Left renal pelvis (tissue), 4 donors: Measurements from ENCODE around the gene LENG1. TPM values are rescaled to one million over a fixed set of nuclear protein-coding genes. Genes with fewer than 3 reads are reported as not detected.
"Not testable (repeated sequence)": the region's sequence is repeated elsewhere in the genome, so short reads cannot be mapped to it uniquely, and the experiment has no call there.

Experiments used
- DNase-seq, 4 donors: peaks; one replicate each; pipeline ENCODE4 v3.0.0-alpha.2; 2013; ENCODE audit warnings: low read depth in 4 of 4, low spot score in 3 of 4
- polyA plus RNA-seq, 4 donors: library from polyadenylated mRNA; unstranded; fragments of 120-200 nt; gene quantifications; one replicate each; pipeline ENCODE4 v1.2.1, GENCODE V29; 2013; ENCODE audit not compliant: insufficient read length in 4 of 4

Gene LENG1
- polyA plus RNA-seq: 10 to 100 TPM in 1 of 4 donors, 1 to 10 TPM in 3; 7.6 to 10.1 (median 8.6) TPM

- DNase-seq: peak; percentile 99 to 100 (median 100)
Measured at GRCh38 chr19:54159352-54160181, at the start of gene LENG1. Gene LENG1 (minus strand): TSS chr19:54159721. CDS start chr19:54159695, 26 bp downstream.

GRCh38 chr19:54208784-54209057 is 49.2 kb upstream of the LENG1 start:
- DNase-seq: no peak

GRCh38 chr19:54207983-54208783 is 48.7 kb upstream of the LENG1 start:
- DNase-seq: no peak

- no peak for DNase-seq
Measured at GRCh38 chr19:54207676-54207982, 48.1 kb upstream of the LENG1 start.

GRCh38 chr19:54207193-54207592 is 47.7 kb upstream of the LENG1 start:
- DNase-seq: not testable (repeated sequence)

GRCh38 chr19:54206831-54207177 is 47.3 kb upstream of the LENG1 start:
- DNase-seq: no peak

- no peak for DNase-seq
Measured at GRCh38 chr19:54206030-54206830, 46.7 kb upstream of the LENG1 start.

- no peak for DNase-seq
Measured at GRCh38 chr19:54204767-54205468, 45.4 kb upstream of the LENG1 start.

GRCh38 chr19:54203151-54203611 is 43.7 kb upstream of the LENG1 start:
- DNase-seq: no peak

- DNase-seq: no peak
Measured at GRCh38 chr19:54201980-54202379, 42.5 kb upstream of the LENG1 start.

- DNase-seq: no peak
Measured at GRCh38 chr19:54201172-54201701, 41.7 kb upstream of the LENG1 start.

- no peak for DNase-seq
Measured at GRCh38 chr19:54199401-54199800, 39.9 kb upstream of the LENG1 start.

- no peak for DNase-seq
Measured at GRCh38 chr19:54197121-54197520, 37.6 kb upstream of the LENG1 start.

- no peak for DNase-seq
Measured at GRCh38 chr19:54196536-54196935, 37.0 kb upstream of the LENG1 start.

- not testable (repeated sequence) for DNase-seq
Measured at GRCh38 chr19:54194463-54194862, 34.9 kb upstream of the LENG1 start.

GRCh38 chr19:54193011-54193410 is 33.5 kb upstream of the LENG1 start:
- no peak for DNase-seq

GRCh38 chr19:54191811-54192453 is 32.4 kb upstream of the LENG1 start:
- DNase-seq: no peak

- peak; percentile 81 to 90 (median 86) for DNase-seq
Measured at GRCh38 chr19:54191011-54191810, 31.7 kb upstream of the LENG1 start, which contains the start of gene TSEN34. Gene TSEN34 (plus strand): TSS chr19:54191308. CDS start chr19:54191365, 57 bp downstream.

GRCh38 chr19:54190503-54191010 is 31.0 kb upstream of the LENG1 start:
- DNase-seq: peak; percentile 98 to 99 (median 99)
